GM10847 (cell line): ENCODE measurements around the gene GJE1.

ENCODE experiments used
- POLR2A ChIP-seq: IDR thresholded peaks from 2 replicates; pipeline ENCODE4 v1.6.1; 2011; ENCODE audit not compliant: insufficient read length; ENCODE audit errors: extremely low read depth

The GJE1 gene

GRCh38 chr6:142132625-142133024, at the start of gene GJE1:
Gene GJE1 (plus strand): TSS chr6:142132925. CDS start chr6:142133159, 234 bp downstream.
- no peak for TF ChIP-seq POLR2A

DNA sequence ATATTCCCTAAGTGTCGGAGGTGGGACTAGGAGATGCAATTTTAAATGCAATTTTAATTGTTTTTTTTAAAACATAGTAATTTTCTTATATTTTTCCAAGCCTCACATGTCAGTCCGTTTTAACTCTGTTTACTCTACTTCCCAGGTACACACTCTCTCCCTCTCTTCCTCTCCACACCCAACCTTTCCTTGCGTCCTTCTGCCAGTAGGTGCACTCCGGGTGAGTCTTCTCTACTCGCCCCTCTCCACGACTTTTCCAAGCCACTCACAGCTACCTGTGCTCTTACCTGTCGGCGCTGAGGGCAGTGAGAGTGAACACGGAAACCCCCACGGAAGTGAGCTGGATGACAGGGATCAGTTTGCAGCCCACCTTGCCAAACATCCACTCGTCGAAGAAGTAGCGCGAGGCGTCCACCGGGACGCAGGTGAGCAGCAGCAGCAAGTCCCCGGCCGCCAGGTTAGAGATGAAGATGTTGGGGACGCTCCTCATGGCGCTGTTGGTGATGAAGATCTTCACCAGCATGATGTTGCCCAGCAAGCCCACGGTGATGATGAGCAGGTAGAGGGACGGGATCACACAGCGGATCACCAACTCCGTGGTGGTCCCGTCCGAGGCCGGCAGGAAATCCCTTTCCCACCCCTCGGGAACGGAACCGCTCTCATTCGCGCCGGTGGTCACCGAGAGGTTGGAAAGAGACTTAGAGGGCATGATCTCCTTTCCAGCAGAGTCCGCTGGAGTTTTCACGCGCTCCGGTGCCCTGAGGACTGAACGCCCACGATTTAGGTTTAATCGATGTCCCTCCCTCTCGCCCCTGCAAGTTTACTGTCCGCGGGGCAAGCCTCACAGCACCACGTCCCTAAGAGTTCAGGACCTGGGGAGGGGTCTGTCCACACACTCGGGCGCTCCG, 44.5 kb upstream of the GJE1 start:
- no peak for TF ChIP-seq POLR2A

DNA sequence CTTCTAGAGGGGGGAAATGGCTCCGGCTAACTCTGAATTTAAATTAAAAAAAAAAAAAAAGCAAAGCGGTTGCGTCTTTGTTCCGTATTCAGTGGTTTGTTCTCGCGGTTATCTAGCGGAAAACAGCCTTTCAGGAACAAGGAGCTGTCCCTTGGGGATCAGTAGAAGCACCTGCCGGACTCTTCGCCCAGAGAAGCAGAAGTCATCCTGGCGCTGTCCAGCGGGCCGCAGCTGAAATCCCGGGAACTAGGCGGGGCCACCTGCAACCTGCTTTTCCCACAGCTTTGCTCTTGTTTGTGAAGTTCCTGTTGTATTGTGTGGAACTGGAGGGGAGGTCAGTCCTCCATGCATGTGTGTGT, 43.9 kb upstream of the GJE1 start:
- TF ChIP-seq POLR2A, result no peak

GRCh38 chr6:142112451-142113061, 20.2 kb upstream of the GJE1 start:
- TF ChIP-seq POLR2A, result no peak

DNA sequence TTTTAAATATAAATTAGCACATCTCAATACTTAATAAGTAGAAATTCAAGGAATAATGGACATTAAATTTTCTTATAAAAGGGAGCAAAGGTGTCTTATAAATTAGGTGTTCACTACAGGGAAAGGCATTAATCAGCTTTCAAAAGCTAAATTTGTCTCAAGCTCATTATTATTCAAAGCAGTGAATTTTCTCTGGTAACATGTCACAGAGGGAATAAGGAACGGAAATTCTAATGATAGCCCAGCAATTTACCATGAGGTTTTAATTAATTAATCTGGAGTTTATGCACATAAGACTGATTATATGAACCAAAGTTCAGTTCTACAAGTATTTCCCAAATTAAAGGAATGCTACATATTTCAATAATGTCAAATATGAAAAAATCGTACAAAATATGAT, 15.4 kb upstream of the GJE1 start:
- TF ChIP-seq POLR2A, result no peak

- TF ChIP-seq POLR2A, result no peak
Measured at GRCh38 chr6:142118328-142118727, 14.4 kb upstream of the GJE1 start.

DNA sequence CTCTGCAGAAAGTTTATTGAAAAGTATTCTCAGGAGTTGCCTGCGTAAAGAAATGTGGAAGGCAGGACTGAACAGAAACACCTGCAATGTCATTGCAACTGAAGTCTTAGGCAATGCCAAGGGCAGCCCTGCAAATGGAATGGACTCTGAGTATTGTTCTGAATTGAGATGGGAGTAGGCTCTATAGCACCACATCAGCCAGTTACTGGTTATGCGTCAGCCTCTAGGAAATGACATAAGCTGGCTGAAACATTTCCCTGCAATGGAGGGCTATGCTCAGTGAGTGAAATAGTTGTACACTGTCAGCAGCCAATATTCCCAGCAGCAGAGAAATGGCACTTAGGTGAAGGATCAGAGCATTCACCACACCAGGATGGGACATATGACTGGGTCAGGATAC, 13.8 kb upstream of the GJE1 start:
- no peak for TF ChIP-seq POLR2A

GRCh38 chr6:142121342-142121741, 11.4 kb upstream of the GJE1 start:
- no peak for TF ChIP-seq POLR2A

DNA sequence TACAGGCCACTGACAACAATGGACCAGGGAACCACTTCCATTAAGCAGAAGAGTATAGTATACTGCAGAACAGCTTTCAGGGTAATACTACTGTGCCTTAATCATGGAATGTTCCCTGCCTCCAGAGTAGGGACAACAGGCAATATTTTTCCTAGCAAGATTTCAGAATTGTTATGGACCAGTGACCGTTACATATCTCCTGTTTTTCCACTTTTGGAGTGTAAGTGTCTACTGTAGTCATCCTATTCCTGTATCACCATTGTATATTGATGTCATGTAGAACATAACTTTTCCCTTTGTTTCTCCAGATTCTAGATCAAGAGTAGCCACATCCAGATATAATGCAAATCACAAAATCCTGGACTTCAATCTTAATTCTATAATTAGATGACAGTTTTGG, 1.9 kb upstream of the GJE1 start:
- no peak for TF ChIP-seq POLR2A

DNA sequence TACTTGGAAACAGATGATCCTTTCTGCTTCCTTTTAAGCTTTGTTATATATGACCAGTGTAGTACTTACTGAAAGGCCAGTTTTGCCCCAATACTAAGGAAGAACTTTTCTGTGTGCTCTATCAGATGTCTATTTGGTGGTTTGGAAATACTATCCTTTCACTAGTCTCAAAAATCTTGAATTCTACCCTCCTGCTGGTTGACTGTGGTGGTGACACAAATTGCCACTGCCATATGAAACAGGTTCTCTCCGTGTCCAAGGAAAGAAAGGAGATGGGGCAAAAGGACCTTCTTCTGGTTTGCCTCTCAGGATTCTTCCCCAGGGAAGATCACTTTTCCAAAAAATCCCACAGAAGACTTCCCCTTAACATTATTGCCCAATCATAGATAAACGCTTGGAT, 6.2 kb downstream of the GJE1 start:
- TF ChIP-seq POLR2A, result no peak

DNA sequence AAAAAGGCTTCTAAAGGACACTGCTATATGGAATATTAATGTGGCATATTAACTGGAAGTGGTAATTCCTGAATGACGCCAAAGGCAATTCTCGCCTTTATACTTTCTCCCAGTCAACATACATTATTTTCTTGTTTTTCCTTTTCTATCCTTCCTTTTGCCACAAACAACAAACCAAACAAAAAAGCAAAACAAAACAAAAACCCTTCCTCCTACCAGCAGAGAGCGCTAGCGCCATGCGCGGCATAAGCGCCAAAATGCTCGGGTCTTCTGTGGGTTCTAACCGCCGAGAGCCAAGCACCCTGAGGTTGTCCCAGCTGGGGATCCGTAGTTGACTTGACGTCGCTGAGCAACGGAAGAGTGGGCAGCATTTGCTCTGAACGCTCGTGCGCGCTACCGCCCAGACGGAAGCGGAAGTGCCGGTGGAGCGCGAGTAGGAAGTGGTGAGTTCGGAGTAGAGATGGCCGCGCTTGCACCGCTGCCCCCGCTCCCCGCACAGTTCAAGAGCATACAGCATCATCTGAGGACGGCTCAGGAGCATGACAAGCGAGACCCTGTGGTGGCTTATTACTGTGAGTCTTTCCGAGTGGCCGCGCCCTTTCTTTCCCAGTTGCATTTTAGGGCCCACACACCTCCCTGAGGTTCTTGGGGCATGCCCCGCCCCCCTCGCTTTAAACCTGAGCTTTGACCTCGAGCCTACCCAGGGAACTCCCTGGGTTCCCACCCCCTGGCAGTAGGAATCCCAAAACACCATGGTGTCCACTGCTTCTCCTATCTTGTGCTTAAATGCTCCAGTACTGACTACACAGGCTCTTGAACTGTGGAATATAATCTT, 14.3 kb downstream of the GJE1 start, which contains the start of the genes NMBR and VTA1:
Gene NMBR (minus strand): TSS at position 295 of the 835 bp plus-strand sequence. CDS start 58,464 bp downstream, outside the sequence.
Gene VTA1 (plus strand): TSS at position 436 of the 835 bp plus-strand sequence. CDS start 25 bp downstream, at position 461.
- TF ChIP-seq POLR2A, result peak; percentile 57

GRCh38 chr6:142152746-142153145, 20.0 kb downstream of the GJE1 start:
- no peak for TF ChIP-seq POLR2A

DNA sequence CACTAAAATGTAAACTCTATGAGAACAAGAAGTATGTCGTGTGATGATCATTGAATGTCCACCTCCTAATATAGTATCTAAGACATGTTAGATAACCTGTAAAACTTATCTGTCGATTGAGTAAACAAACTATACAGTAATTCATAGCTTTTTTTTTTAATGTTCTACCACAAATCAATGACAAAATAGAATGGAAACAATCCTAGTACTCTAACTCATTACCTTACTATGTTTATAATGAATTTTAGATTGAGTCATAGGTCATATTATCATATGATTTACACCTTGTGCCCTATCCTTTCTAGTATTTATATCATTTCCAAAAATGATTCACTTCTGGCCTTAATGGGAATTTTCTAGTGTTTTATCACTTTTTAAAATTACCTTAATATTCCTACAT, 20.5 kb downstream of the GJE1 start:
- TF ChIP-seq POLR2A, result no peak

DNA sequence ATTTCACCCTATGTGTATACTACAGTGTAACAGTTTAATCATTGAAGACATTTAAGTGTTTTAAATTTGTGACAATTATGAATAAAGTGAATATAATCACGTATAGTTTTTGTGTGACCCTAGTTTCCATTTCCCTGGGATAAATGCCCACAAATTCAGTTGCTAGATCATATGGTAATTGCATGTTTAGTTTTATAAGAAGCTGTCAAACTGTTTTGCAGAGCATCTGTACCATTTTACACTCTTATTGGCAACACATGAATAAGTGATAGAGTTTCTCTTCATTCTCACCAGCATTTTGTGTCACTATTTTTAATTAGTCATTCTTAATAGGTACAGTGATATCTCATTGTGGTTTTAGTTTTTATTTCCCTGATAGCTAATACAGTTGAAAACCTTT, 21.6 kb downstream of the GJE1 start:
- TF ChIP-seq POLR2A, result no peak

GRCh38 chr6:142155091-142155490, 22.4 kb downstream of the GJE1 start:
- TF ChIP-seq POLR2A, result no peak

DNA sequence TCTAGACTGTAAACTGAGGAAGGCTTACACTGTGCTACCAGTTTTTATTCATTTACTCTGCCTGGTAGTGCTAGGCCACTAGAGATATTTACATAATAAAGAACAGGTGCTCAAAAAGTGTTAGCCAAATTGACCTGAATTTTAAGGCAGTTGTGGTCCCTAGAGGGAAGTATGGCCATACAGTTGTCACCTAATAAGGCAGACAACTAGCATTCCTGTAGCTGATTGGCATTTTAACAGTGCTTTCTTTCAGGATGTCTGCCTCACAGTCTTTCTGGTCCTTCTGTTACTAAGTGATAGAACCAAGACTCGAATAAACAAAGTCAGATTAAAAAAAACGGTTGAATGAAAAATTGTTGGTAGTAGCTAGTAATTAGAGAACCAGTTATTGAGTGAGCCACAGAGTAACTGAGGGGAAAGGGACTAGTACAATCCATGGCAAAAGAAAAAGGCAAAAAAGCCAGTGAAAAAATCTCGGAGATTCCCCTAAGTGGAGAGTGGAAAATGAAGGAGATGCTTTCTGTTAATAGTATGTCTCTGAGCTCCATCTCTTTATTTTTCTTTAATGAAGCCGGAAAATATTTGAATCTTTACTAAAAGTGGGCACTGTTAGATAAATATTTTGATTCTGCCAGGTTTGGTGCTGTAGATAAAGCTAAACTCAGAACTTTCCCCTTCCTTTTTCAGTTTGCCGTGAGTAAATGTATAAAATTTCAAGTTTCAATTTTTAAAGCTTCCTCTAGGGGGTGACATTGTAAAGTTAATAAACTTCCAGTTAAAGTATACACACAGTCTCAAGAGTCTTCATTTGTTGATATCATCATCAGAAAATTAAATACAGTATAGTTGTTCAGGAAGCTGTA, 23.4 kb downstream of the GJE1 start:
- no peak for TF ChIP-seq POLR2A
